GM12878 (cell line): ENCODE measurements around the gene E2F2. TPM values are rescaled to one million over a fixed set of nuclear protein-coding genes. Genes with fewer than 3 reads are reported as not detected.

Source experiments
- ATAC-seq: fragments of 200-7000 bp; cut with Tn5 transposase; 3 replicates; pipeline ENCODE4 v1.9.1; 2020; ENCODE audit warnings: mild to moderate bottlenecking, moderate library complexity
- BruUV-seq: library from RNA; stranded (reverse); fragments of 400-500 nt; replicated peaks from 2 replicates; lab custom pipeline; 2021; lab: Mats Ljungman, UMichigan
- CTCF ChIA-PET: fragments of 300-600 bp; sonication (Branson Sonifier 250); formaldehyde crosslinking; extraction: SDS; loops from one replicate; lab custom pipeline; 2021; ENCODE audit warnings: inconsistent platforms; lab: Yijun Ruan, JAX
- POLR2A ChIA-PET: fragments of 350-600 bp; formaldehyde crosslinking; extraction: SDS; loops from one replicate; lab custom pipeline; 2021; ENCODE audit warnings: inconsistent platforms; lab: Charles Lee
- RAD21 ChIA-PET: fragments of 300-600 bp; sonication (Branson Sonifier 250); formaldehyde crosslinking; loops from one replicate; lab custom pipeline; 2023; ENCODE audit warnings: antibody characterized with exemption; ENCODE audit not compliant: unreplicated experiment; lab: Charles Lee
- SMC1A ChIA-PET: fragments of 300-600 bp; sonication (Branson Sonifier 250); formaldehyde crosslinking; loops from one replicate; lab custom pipeline; 2023; ENCODE audit not compliant: unreplicated experiment, uncharacterized antibody; lab: Charles Lee
- DNase-seq: peaks from one replicate; pipeline ENCODE4 v3.0.0-alpha.2; 2011; ENCODE audit warnings: low read depth, low spot score
- FAIRE-seq: peaks from 3 replicates; lab custom pipeline; 2011; peaks lifted over from hg19 to GRCh38; lab: Jason Lieb, UNC
- H2AFZ ChIP-seq: 2 replicates; pipeline ENCODE4 v1.6.0; 2011; ENCODE audit warnings: low read depth, low read length, control low read depth; ENCODE audit not compliant: control insufficient read depth
- H3K27ac ChIP-seq: 2 replicates; pipeline ENCODE4 v1.5.1; 2011; ENCODE audit warnings: control low read depth; ENCODE audit not compliant: control insufficient read depth, insufficient read depth
- H3K27me3 ChIP-seq, 2 experiments: replicated peaks in 1 of 2; 2 replicates each; pipeline versions ENCODE4 v1.6.0 to v1.6.1; 2011; ENCODE audit warnings: low read length in 1 of 2; ENCODE audit not compliant: control insufficient read depth in 2 of 2, insufficient read depth in 2 of 2
- H3K36me3 ChIP-seq, 2 experiments: 2 replicates each; pipeline ENCODE4 v1.5.1; 2011; ENCODE audit warnings: low read length in 1 of 2; ENCODE audit not compliant: control insufficient read depth in 2 of 2, insufficient read depth in 2 of 2
- H3K4me1 ChIP-seq: 2 replicates; pipeline ENCODE4 v1.6.1; 2011; ENCODE audit warnings: mild to moderate bottlenecking, low read length, moderate library complexity, mixed read lengths; ENCODE audit not compliant: control insufficient read depth, insufficient read depth
- H3K4me2 ChIP-seq: 2 replicates; pipeline ENCODE4 v1.6.0; 2011; ENCODE audit warnings: control low read depth; ENCODE audit not compliant: control insufficient read depth, insufficient read depth
- H3K4me3 ChIP-seq: fragments of 200-600 bp; sonication (generic); 2 replicates; pipeline ENCODE4 v1.5.1; 2016
- H3K79me2 ChIP-seq: 2 replicates; pipeline ENCODE4 v1.6.0; 2011; ENCODE audit warnings: low read length; ENCODE audit not compliant: control insufficient read depth, insufficient read depth
- H3K9ac ChIP-seq: 2 replicates; pipeline ENCODE4 v1.8.0; 2011; ENCODE audit warnings: low read length, control low read depth, mixed read lengths; ENCODE audit not compliant: control insufficient read depth, insufficient read depth
- H3K9me3 ChIP-seq: replicated peaks from 3 replicates; pipeline ENCODE4 v1.5.1; 2011; ENCODE audit warnings: mild to moderate bottlenecking, low read length; ENCODE audit not compliant: control insufficient read depth, insufficient read depth
- H4K20me1 ChIP-seq: 2 replicates; pipeline ENCODE4 v1.6.0; 2011; ENCODE audit not compliant: control insufficient read depth, insufficient read depth
- CBX3 ChIP-seq: fragments of 200-600 bp; sonication (generic); IDR thresholded peaks from 2 replicates; pipeline ENCODE4 v1.6.1; 2016; ENCODE audit warnings: low read depth, borderline replicate concordance
- EGR1 ChIP-seq, 2 experiments: IDR thresholded peaks; 1 replicate in 1 of 2; 2 replicates in 1 of 2; pipeline ENCODE4 v1.6.1; 2011 to 2012; ENCODE audit warnings: low read depth in 2 of 2, low read length in 2 of 2, borderline replicate concordance in 1 of 2, mild to moderate bottlenecking in 1 of 2, moderate library complexity in 1 of 2
- ETV6 ChIP-seq, 2 experiments: fragments of 450-650 bp in 1 of 2; IDR thresholded peaks in 1 of 2; conservative IDR thresholded peaks in 1 of 2; 2 replicates each; pipeline ENCODE4 v1.6.1; 2014; ENCODE audit warnings: antibody characterized with exemption in 1 of 2, borderline replicate concordance in 1 of 2, low read depth in 1 of 2, mild to moderate bottlenecking in 1 of 2, moderate library complexity in 1 of 2
- HDGF ChIP-seq: fragments of 450-650 bp; IDR thresholded peaks from 2 replicates; pipeline ENCODE4 v1.6.1; 2016; ENCODE audit warnings: antibody characterized with exemption
- IKZF2 ChIP-seq, 2 experiments: fragments of 450-650 bp; IDR thresholded peaks; 2 replicates each; pipeline ENCODE4 v1.6.1; 2017; ENCODE audit warnings: mild to moderate bottlenecking in 2 of 2, moderate library complexity in 2 of 2
- KLF5 ChIP-seq: fragments of 450-650 bp; IDR thresholded peaks from 2 replicates; pipeline ENCODE4 v1.6.1; 2014; ENCODE audit warnings: mild to moderate bottlenecking; ENCODE audit not compliant: partially characterized antibody
- NFIC ChIP-seq: IDR thresholded peaks from 2 replicates; pipeline ENCODE4 v1.6.1; 2012; ENCODE audit warnings: low read depth, mild to moderate bottlenecking, inconsistent platforms, low read length, moderate library complexity
- RFX5 ChIP-seq: IDR thresholded peaks from 2 replicates; pipeline ENCODE4 v1.6.1; 2011; ENCODE audit warnings: low read depth, low read length, improper control_type of control experiment
- ZNF622 ChIP-seq: fragments of 450-650 bp; IDR thresholded peaks from 2 replicates; pipeline ENCODE4 v1.6.1; 2017; ENCODE audit warnings: mild to moderate bottlenecking, inconsistent platforms
- WGBS: methylation state at CpG from one replicate; pipeline ENCODE4 v1.1.6; 2016; ENCODE audit warnings: low lambda C conversion rate; ENCODE audit not compliant: insufficient replicate concordance, insufficient coverage; ENCODE audit errors: missing lambda C conversion rate; 5-methylcytosine and 5-hydroxymethylcytosine counted together
- in situ Hi-C: fragments of 300-500 bp; cut with MboI; formaldehyde crosslinking; loops from 9 replicates; pipeline ENCODE4 v1.14.3; 2018; ENCODE audit warnings: mixed read lengths
- intact Hi-C: fragments of 100-400 bp; cut with micrococcal nuclease; formaldehyde crosslinking; loops from one replicate; pipeline ENCODE4 v1.14.2; 2022; ENCODE audit not compliant: unreplicated experiment
- polyA plus RNA-seq, 11 experiments: library from polyadenylated mRNA; depleted of rRNA in 4 of 11; unstranded in 6 of 11; stranded (reverse) in 5 of 11; fragments of >200 nt; fragmentation: Nextera tagmentation in 4 of 11; fragmentation: Illumina TruSeq in 1 of 11; extraction: Ambion mirVana in 4 of 11; extraction: Trizol in 1 of 11; gene quantifications; 1 replicate in 1 of 11; 2 replicates in 10 of 11; pipeline versions ENCODE4 v1.2.1 to v1.2.3, GENCODE V29; 2011 to 2016; ENCODE audit warnings: inconsistent platforms in 2 of 11, missing spikeins in 2 of 11, low read depth in 1 of 11
- total RNA-seq, 4 experiments: library from RNA; depleted of rRNA in 3 of 4; stranded (reverse); fragments of >200 nt in 3 of 4; fragmentation: Illumina TruSeq in 1 of 4; extraction: Trizol in 1 of 4; gene quantifications; 2 replicates each; pipeline versions ENCODE4 v1.2.1 to v1.2.3, GENCODE V29; 2013 to 2021
- TF ChIP-seq, protein P1 (sequence below): IDR thresholded peaks from 2 replicates; pipeline ENCODE4 v1.6.1; 2012; ENCODE audit warnings: low read depth, low read length, improper control_type of control experiment
- TF ChIP-seq, protein P2 (sequence below): fragments of 450-650 bp; IDR thresholded peaks from 2 replicates; pipeline ENCODE4 v1.6.1; 2018; ENCODE audit warnings: mild to moderate bottlenecking, low read depth, moderate library complexity; ENCODE audit not compliant: partially characterized antibody
- TF ChIP-seq, protein P3 (sequence below): fragments of 450-650 bp; IDR thresholded peaks from 2 replicates; pipeline ENCODE4 v1.6.1; 2016; ENCODE audit warnings: mild to moderate bottlenecking

The E2F2 gene
- total and polyA plus RNA-seq, 10 of the 15 experiments (the other 5 are each of a cell fraction or from before 2014, with no cell fraction given): 3.8 to 27.2 (median 14.6) TPM

DNA sequence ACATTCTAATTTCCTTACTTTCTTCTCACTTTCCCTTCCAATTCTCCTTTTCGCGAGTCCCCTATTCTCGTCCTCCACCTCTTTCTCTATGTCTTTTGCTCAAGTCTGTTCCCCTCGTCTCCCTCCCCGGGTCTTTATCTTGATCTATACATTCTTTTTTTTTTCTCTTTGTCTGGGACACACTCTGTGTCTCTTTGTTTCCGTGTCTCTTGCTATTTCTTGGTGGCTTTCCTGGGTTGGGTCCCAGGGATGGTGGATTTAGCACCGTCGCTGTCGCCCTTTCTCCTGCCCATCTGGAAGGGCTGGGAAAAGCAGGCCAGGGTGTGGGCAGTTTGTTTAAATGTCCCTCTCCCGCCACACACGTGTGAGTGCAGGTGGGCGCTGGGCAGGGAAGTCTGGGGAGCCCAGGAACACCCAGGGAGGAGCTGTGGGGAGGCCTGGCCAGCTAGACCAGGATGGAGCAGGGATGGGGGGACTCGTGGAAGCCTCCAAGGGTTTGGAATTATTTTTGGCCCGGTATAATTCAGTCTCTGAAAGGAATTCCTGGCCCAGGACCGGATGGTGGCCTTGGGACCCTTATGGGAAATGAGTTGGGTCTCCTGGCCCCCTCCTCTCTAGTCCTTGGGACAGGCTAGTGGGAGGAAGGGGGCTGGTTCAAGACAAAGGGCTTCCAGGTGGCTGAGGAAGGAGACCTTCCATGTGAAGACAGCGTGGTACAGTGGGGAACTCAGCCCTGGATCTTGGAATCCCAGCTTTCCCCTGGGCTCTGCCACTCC is 37.8 kb upstream of the E2F2 start:
- Histone ChIP-seq H3K36me3 (no peaks in the 10 kb centered on the region), H3K4me3 (peak overlapping the region; percentile 62), H2AFZ (peak overlapping the region; percentile 71), H3K27ac (no peak overlapping the region), H3K79me2 (no peaks in the 10 kb centered on the region), H4K20me1 (no peaks in the 10 kb centered on the region), H3K9me3 (no peaks in the 10 kb centered on the region), H3K4me1 (peaks cover 18% of the 10 kb centered on the region), H3K4me2 (peak overlapping the region; percentile 70), H3K9ac (peak overlapping the region; percentile 65), H3K27me3 (no peaks in the 10 kb centered on the region)
- intact Hi-C loops: no loop called here
- FAIRE-seq (no peak), ATAC-seq (no peak), DNase-seq (no peak)
- WGBS: 50% methylated on average over 16 of the region's 16 CpGs
- in situ Hi-C loops: no loop called here
- ChIA-PET CTCF (interaction anchor here (0.9 to 2.6 kb wide), 4 partner anchors 22 to 68 kb away, joined by 3 to 11 read pairs (median 6); no protein-coding TSS in a partner anchor), SMC1A (interaction anchor here (0.6 to 16.8 kb wide), 6 partner anchors 8 to 69 kb away, joined by 4 to 419 read pairs (median 6); partner anchors contain the start of gene ID3), RAD21 (interaction anchor here (0.7 to 3.8 kb wide), 7 partner anchors 8 to 66 kb away, joined by 3 to 22 read pairs (median 4); no protein-coding TSS in a partner anchor), POLR2A (interaction anchor here (0.8 to 14.7 kb wide), 5 partner anchors 8 to 23 kb away, joined by 3 to 271 read pairs (median 35); partner anchors contain the start of gene ID3)
- no TSS peak for BruUV-seq
- TF ChIP-seq HDGF (0 out of 2 replicates have a peak, but pooled peaks have one; percentile 65), ETV6 (conservative IDR thresholded peaks at IDR 0.05 in 1 of 2, IDR thresholded peaks at IDR 0.05 in 1 of 2; ENCODE audit: borderline replicate concordance in 1 of 2, low read depth in 1 of 2) (no peak), EGR1 (IDR thresholded peaks at IDR 0.05; ENCODE audit: borderline replicate concordance in 1 of 2, low read depth in 2 of 2, low read length in 2 of 2) (no peak), NFIC (no peak), ZNF622 (no peak), KLF5 (no peak), RFX5 (no peak), IKZF2 (IDR thresholded peaks at IDR 0.05) (no peak; a peak in 1 of 4 replicates), CBX3 (no peak)
- TF ChIP-seq, protein P1, sequence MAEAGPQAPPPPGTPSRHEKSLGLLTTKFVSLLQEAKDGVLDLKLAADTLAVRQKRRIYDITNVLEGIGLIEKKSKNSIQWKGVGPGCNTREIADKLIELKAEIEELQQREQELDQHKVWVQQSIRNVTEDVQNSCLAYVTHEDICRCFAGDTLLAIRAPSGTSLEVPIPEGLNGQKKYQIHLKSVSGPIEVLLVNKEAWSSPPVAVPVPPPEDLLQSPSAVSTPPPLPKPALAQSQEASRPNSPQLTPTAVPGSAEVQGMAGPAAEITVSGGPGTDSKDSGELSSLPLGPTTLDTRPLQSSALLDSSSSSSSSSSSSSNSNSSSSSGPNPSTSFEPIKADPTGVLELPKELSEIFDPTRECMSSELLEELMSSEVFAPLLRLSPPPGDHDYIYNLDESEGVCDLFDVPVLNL: no peak
- TF ChIP-seq, protein P2, sequence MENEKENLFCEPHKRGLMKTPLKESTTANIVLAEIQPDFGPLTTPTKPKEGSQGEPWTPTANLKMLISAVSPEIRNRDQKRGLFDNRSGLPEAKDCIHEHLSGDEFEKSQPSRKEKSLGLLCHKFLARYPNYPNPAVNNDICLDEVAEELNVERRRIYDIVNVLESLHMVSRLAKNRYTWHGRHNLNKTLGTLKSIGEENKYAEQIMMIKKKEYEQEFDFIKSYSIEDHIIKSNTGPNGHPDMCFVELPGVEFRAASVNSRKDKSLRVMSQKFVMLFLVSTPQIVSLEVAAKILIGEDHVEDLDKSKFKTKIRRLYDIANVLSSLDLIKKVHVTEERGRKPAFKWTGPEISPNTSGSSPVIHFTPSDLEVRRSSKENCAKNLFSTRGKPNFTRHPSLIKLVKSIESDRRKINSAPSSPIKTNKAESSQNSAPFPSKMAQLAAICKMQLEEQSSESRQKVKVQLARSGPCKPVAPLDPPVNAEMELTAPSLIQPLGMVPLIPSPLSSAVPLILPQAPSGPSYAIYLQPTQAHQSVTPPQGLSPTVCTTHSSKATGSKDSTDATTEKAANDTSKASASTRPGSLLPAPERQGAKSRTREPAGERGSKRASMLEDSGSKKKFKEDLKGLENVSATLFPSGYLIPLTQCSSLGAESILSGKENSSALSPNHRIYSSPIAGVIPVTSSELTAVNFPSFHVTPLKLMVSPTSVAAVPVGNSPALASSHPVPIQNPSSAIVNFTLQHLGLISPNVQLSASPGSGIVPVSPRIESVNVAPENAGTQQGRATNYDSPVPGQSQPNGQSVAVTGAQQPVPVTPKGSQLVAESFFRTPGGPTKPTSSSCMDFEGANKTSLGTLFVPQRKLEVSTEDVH: no peak
- TF ChIP-seq, protein P3, sequence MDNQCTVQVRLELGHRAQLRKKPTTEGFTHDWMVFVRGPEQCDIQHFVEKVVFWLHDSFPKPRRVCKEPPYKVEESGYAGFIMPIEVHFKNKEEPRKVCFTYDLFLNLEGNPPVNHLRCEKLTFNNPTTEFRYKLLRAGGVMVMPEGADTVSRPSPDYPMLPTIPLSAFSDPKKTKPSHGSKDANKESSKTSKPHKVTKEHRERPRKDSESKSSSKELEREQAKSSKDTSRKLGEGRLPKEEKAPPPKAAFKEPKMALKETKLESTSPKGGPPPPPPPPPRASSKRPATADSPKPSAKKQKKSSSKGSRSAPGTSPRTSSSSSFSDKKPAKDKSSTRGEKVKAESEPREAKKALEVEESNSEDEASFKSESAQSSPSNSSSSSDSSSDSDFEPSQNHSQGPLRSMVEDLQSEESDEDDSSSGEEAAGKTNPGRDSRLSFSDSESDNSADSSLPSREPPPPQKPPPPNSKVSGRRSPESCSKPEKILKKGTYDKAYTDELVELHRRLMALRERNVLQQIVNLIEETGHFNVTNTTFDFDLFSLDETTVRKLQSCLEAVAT: peak; percentile 48; the same call in 1 of the 2 replicates
